HG02852 (cell line): ENCODE results near the gene STK32C.
"Not testable (repeated sequence)": the region's sequence is repeated elsewhere in the genome, so short reads cannot be mapped to it uniquely, and the experiment has no call there.

Experiments
- ATAC-seq: cut with Tn5 transposase; IDR thresholded peaks from one replicate; pipeline ENCODE4 v1.9.1; 2021; ENCODE audit warnings: mild to moderate bottlenecking, moderate library complexity; ENCODE audit not compliant: unreplicated experiment

STK32C gene

GRCh38 chr10:132302421-132303310, 5.1 kb downstream of the STK32C start:
- ATAC-seq, result no peak

- ATAC-seq, result no peak
These were observed 6.1 kb downstream of the STK32C start for GRCh38 chr10:132301371-132302330.

DNA sequence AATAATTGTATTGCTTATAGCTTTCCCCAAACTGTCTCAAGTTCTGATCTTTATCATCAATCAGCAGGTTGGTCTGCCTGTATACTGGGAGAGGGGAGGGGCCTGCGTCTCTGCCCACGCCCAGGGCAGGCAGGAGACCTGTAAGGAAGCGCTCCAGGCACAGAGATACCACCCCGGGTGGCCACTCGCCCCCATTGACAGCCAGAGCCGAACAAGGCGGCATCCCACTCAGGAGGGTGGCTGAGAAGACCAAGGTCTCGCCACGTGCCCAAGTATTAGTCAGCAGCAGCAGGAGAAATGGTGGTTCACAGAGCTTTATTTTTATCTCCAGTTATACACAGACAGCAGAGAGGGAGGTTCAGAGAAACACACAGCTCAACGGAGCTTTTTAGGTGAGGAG, 7.2 kb downstream of the STK32C start:
- no peak for ATAC-seq

DNA sequence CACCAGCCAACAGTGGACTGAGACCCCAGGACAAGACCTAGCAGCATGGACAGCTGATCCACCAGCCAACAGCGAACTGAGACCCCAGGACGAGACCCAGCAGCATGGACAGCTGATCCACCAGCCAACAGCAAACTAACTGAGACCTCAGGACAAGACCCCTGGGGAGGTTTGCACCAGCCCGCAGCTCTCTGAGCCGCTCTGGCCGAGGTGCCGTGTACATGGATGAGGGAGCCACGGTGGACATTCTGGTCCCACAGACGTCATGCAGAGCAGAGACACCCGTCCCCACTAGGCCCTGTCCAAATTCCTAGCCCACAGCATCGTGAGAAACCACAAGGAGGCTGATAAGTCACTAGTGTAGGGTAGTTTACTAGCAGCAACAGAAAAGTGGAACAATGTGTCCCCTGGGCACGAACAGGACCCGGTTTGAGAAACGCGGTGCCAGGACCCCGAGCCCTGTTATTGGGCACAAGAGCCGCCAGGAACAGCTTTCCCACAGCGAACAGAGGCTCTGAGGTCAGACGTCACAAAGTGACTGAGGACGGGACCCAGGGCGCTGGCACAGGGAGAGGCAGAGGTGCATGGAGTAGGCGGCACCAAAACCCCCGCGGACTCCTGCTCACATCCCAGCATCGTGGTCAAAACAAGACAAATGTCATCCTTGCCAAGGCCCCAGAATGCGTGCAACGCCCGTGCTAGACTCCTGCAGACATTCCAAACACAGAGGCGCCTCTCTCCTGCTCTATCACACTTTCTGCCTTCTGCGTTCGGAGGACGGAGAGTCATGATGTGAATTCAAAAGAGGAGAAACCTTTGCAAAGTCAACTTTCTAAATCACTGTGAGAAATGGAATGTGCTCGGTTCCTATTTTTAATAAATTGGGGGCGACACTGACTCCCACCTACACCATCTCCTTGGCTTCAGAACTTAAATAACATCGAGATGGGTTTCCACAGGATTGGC, 8.1 kb downstream of the STK32C start:
- no peak for ATAC-seq

DNA sequence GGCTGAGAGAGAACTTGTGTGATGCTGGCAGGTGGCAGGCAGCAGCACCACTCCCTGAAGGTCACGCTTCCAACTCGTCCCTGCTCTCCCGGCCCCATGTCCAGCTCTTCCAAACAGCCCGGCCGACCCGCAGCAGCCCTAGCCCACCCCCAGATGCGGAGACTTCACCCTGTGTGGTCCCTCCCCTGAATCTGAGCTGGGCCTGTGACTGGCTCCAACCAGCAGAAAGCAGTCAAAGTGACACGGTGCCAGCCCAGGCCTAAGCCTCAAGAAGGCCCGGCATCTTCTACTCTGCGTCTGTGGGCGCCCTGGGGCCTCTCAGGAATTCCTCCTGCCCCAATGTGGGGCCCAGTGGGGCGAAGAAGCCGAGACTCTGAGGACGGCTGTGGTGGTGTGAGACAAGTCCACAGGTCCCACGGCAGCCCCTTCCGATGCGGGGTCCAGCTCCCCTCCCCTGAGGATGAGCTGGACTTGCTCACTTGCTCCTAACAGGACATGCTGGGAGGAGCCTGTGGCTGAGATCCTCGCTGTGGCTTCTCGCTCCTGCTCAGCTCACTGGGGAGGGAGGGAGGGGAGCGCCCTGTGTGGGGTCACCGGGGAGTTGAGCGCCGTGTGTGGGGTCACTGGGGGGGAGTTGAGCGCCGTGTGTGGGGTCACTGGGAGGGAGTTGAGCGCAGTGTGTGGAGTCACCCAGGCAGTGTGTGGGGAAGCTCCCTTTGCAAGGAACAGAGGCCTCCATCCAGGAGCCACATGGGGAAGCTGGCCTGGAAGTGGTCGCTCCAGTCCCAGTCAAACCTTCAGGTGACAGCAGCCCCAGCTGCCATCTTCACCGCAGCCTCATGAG, 9.5 kb downstream of the STK32C start:
- ATAC-seq, result no peak

GRCh38 chr10:132297526-132297925, 10.2 kb downstream of the STK32C start:
- no peak for ATAC-seq

DNA sequence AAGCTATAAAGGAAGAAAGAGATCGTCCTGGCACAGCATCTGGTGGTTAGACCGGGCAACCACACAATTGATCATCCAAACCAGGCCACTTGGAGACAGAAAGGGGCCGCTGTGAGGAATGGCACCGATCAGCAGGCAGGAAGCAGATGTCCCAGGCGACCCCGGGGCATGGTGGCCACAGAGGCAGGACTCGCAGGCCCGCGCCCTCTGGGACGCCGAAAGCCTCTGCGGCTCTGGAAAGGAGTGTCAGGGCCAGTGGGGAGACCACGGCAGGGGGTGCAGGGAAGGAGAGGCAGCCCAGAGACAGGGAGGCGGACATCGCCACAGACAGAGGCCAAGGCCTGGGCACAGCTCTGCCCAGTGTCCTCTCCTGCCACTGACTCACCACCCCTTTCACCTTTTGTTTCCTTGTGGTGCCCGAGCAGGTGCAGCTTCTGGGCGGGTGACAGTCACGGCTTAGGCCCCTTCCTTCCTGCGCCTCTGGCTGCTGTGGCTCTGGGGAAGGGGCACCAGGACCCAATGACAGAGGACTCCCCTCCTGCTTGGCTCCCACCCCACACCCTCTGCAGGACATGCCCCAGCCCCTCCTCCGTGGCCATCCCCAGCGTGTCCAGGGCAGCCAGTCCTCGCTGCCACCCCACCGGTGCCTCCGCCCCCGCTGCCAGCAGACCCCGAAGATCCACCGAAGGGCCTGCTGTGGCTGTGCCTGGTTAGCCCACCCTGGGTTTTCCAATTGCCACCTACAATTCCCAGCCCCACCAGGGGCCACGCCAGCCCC, 10.9 kb downstream of the STK32C start:
- ATAC-seq, result no peak

DNA sequence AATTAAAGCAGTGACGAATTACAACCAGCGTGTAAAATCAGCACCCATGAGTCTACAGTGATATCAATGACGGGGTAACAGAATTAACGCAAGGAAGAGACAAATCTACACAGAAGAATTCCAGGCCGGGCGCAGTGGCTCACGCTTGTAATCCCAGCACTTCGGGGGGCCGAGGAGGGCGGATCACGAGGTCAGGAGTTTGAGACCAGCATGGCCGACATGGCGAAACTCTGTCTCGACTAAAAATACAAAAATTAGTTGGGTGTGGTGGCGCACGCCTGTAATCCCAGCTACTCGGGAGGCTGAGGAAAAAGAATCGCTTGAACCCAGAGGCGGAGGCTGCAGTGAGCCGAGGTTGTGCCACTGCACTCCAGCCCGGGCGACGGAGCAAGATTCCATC, 12.3 kb downstream of the STK32C start:
- ATAC-seq, result not testable (repeated sequence)

DNA sequence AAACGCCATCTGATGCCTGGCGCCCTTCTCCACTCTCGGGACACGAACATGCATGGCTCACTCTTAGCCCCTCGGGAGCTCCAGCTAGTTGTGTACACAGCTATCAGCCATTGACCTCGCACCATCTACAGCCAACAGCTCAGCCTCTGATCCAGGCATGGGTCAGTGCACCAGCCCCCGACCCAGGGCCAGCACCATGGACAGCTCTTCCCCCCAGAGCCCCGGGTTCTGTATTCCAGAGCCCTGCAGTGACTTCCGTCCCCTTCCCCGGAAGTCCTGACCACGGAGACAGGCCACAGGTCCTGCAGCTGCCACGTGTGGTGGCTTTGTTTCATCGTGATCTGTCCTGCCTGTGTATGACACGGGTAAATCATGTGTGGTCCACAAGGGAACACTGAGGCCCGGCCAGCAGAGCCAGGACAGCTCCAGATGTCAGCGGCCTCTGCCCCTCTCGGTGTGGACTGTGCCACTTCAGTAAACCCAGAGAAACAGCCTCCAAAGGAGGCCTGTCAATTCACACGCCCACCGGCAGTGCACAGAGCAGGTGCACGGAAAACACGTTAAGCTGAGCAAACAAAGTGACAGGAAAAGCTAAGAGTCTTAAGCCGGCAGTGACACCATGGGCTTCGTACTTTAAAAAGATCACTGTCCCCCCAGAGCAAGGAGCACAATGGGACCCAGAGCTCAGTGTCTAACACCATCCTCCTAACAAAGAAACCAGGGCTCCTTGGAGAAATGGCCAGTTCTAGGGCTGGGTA, 13.0 kb downstream of the STK32C start:
- no peak for ATAC-seq

DNA sequence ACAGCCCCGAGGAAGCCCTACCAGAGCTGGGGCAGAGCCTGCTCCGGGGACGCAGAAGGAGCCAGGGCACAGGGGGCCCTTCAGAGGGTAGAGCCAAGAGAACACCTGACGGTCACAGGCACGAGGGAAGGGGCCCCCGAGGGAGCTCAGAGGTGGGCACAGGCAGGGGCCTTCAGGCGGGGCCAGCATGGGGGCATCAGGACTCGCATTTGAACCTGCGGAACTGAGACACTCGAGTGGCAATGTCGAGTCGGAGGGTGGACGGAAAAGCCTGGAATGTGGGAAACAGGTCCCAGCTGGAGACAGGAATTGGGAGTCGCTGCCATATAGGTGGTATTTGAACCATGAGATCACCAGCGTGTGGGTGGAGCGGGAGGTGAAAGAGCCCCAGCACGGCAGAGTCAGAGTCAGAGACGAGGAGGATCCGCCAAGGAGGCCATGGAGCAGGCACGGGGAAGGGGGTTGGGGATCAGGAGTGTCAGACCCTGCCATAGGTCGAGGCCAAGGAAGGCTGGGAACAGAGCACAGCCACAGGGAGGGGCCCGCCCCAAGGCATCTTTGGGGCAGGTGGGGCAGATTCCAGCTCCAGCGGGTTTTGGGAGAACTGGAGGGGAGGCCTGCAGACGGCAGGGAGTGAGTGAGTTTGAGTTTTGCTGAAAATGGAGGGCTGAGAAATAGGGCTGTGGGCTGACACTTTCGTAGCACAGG, 13.8 kb downstream of the STK32C start:
- no peak for ATAC-seq

DNA sequence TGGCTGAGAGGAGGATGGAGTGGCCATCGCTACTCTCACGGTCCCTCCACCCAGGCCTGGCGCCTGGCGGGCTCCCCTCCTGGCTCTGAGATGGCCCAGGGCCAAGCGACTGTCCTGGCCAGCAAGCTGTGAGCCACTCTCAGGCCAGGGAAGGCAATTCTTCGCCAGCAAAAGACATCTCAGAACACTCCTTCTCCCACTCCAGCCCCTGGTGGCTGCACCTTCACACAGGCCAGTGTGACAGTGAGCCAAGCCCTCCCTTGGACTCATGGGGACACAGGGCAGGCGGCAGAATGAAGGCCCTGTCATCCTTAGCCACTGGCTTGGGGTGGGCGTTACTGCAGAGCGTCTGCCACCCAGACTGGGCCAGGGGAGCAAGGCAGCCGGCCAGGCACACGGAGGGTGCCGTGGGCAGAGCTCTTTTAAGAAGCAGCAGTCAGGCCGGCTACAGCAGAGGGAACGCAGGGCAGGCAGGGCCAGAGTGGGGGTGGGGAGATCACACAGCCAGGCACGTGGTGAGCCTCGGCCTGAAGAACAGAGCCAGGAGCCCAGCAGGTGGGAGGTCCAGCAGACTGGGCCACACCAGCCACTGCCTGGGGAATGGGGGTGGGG, 14.4 kb downstream of the STK32C start:
- ATAC-seq, result no peak

- no peak for ATAC-seq
These were observed 15.2 kb downstream of the STK32C start for GRCh38 chr10:132292287-132293200.

DNA sequence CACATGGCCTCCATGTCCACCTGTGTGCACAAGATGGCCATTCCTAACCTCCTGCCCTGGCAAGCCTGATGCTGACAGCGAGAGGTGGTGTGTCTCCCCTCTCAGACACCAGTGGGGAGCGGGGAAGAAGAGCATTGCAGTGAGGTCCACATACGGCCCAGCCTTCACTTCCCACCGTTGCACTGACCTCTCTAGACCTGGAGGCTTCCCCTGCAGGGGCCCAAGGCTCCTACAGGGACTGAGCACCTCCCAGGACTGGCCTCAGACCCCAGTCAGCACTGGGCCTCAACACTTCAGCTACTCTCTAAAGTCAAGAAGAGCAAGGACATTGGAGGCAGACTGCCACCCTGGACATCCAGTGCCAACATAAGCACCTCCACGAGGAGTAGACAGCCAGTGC, 15.9 kb downstream of the STK32C start:
- no peak for ATAC-seq

GRCh38 chr10:132290631-132291030, 17.1 kb downstream of the STK32C start:
- no peak for ATAC-seq

DNA sequence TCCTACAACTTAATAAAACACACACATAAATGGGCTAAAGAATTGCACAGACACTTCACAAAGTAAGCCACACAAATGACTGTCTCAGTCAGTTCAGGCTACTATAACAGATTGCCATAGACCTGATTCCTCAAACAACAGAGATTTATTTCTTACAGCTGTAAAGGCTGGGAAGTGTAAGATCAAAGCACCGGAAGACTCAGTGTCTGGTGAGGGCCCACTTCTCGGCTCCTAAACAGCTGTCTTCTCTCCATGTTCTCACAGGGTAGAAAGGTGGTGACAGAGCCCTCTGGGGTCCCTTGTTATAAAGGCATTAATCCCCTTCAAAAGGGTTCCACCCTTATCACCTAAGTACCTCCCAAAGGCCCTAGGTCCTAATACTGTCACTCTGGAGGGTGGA, 18.3 kb downstream of the STK32C start:
- no peak for ATAC-seq
